ENCODE results near the gene UGT2A1. TPM values are rescaled to one million over a fixed set of nuclear protein-coding genes. Genes with fewer than 3 reads are reported as not detected.

Gene UGT2A1
- total and polyA plus RNA-seq, 2 donors (not counting 1 experiment from before 2014, with no cell fraction given) = not detected

DNA sequence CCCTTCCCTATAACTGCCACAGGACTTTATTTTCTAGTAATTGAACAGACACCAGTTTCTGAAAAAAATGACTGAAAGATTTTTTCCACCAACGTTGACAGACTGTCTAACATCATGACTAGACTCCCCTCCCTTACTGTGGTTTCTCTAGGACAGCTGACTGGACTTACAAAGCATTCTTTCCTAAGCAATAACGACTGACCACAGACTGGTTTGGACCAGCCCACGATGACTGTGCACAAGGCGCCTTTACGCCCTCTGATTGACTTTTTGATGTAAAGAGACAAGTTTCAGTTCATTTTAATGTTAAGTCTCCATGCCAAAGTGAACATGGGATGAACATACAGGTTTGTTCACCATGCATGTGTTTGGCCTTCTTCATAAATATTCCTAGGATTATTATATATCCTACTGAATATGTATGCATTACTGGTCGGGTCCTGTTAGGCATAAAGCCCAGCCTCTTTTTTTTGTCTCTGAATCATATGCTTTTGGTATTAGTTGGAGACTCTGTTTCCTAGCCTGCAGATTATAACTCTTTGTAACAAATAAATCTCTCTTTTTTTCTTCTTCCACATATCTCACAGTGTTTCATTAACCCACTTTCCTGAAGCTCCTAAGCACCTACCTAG lies 106.8 kb downstream of the UGT2A1 start:
- Histone ChIP-seq H3K4me1 (ENCODE audit: control insufficient read depth, extremely low read depth, insufficient read depth, low read length) (no peaks in the 10 kb centered on the region), H3K4me2 (ENCODE audit: extremely low read depth, insufficient read depth, low read length) (no peak overlapping the region), H2AFZ (ENCODE audit: low read length) (no peak overlapping the region), H3K9me3 (ENCODE audit: control insufficient read depth, insufficient read depth, low read depth, low read length) (no peaks in the 10 kb centered on the region), H3K27ac (ENCODE audit: insufficient read depth, low read length) (no peak overlapping the region), H4K20me1 (ENCODE audit: control insufficient read depth, extremely low read depth, insufficient read depth, low read length) (no peaks in the 10 kb centered on the region), H3K4me3 (replicated peaks in 1 of 4; ENCODE audit: control extremely low read depth in 1 of 4, insufficient read depth in 1 of 4, low read depth in 3 of 4, low read length in 4 of 4) (no peak overlapping the region), H3K79me2 (ENCODE audit: control insufficient read depth, insufficient read depth, low read length) (no peaks in the 10 kb centered on the region), H3K36me3 (ENCODE audit: control insufficient read depth, insufficient read depth, low read length) (no peaks in the 10 kb centered on the region), H3K27me3 (ENCODE audit: control insufficient read depth, insufficient read depth, low read length) (no peaks in the 10 kb centered on the region), H3K9ac (ENCODE audit: insufficient read depth, low read length) (no peak overlapping the region)
- TF ChIP-seq EZH2 (IDR thresholded peaks at IDR 0.05; ENCODE audit: low read length, missing control alignments) = no peak
- TF ChIP-seq, protein P1, sequence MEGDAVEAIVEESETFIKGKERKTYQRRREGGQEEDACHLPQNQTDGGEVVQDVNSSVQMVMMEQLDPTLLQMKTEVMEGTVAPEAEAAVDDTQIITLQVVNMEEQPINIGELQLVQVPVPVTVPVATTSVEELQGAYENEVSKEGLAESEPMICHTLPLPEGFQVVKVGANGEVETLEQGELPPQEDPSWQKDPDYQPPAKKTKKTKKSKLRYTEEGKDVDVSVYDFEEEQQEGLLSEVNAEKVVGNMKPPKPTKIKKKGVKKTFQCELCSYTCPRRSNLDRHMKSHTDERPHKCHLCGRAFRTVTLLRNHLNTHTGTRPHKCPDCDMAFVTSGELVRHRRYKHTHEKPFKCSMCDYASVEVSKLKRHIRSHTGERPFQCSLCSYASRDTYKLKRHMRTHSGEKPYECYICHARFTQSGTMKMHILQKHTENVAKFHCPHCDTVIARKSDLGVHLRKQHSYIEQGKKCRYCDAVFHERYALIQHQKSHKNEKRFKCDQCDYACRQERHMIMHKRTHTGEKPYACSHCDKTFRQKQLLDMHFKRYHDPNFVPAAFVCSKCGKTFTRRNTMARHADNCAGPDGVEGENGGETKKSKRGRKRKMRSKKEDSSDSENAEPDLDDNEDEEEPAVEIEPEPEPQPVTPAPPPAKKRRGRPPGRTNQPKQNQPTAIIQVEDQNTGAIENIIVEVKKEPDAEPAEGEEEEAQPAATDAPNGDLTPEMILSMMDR (conservative IDR thresholded peaks at IDR 0.05 in 1 of 2, IDR thresholded peaks at IDR 0.05 in 1 of 2; ENCODE audit: low read depth in 1 of 2, low read length in 2 of 2) = no peak
- DNase-seq (ENCODE audit: low read depth in 2 of 2) = peak; percentile 6 to 90

Other genes with a start within 250 kb of the UGT2A1 start
- 0.51 TPM in 1 of 2 replicates, not detected in the other for gene UGT2B4, start 157.3 kb downstream of the UGT2A1 start, total RNA-seq
- 0.29 TPM in 1 of 2 replicates, not detected in the other for gene UGT2B4, start 157.3 kb downstream of the UGT2A1 start, polyA plus RNA-seq
- not detected in 2 replicates for gene UGT2A2, start 13.6 kb downstream of the UGT2A1 start, total RNA-seq
- not detected in 2 replicates for gene UGT2A2, start 13.6 kb downstream of the UGT2A1 start, polyA plus RNA-seq
- not detected in 2 replicates for gene SULT1B1, start 107.4 kb upstream of the UGT2A1 start, total RNA-seq
- 0.03 and 0.05 TPM in 2 replicates for gene SULT1B1, start 107.4 kb upstream of the UGT2A1 start, polyA plus RNA-seq
- not detected in 2 replicates for gene SULT1E1, start 206.9 kb upstream of the UGT2A1 start, total RNA-seq
- not detected in 2 replicates for gene SULT1E1, start 206.9 kb upstream of the UGT2A1 start, polyA plus RNA-seq